DMS53 treated with DMSO at 0.1 percent for 48 hours (cell line): Measurements from ENCODE around the gene CCDC87.
"Not testable (repeated sequence)": the region's sequence is repeated elsewhere in the genome, so short reads cannot be mapped to it uniquely, and the experiment has no call there.

Experiments
- DNase-seq: peaks from one replicate; lab custom pipeline; 2025; ENCODE audit not compliant: unreplicated experiment; lab: John Stamatoyannopoulos, UW

Gene CCDC87

GRCh38 chr11:66582565-66583147, 10.2 kb downstream of the CCDC87 start:
- not testable (repeated sequence) for DNase-seq

- no peak for DNase-seq
These were observed 11.6 kb downstream of the CCDC87 start for GRCh38 chr11:66581261-66581660.

GRCh38 chr11:66580803-66581202, 12.1 kb downstream of the CCDC87 start:
- DNase-seq: no peak

- peak; percentile 15 for DNase-seq
These were observed 13.8 kb downstream of the CCDC87 start for GRCh38 chr11:66579017-66579606.

- no peak for DNase-seq
These were observed 22.0 kb downstream of the CCDC87 start for GRCh38 chr11:66570850-66571180.

- no peak for DNase-seq
These were observed 22.6 kb downstream of the CCDC87 start for GRCh38 chr11:66570079-66570849.

GRCh38 chr11:66569076-66569475, 23.8 kb downstream of the CCDC87 start:
- no peak for DNase-seq

GRCh38 chr11:66568124-66568916, 24.5 kb downstream of the CCDC87 start, which contains the start of gene CTSF:
CTSF (minus strand) TSS chr11:66568606; CDS start chr11:66568486, 120 bp downstream.
- peak; percentile 90 for DNase-seq

GRCh38 chr11:66567787-66568123, 25.1 kb downstream of the CCDC87 start:
- no peak for DNase-seq

GRCh38 chr11:66566221-66566620, 26.6 kb downstream of the CCDC87 start:
- DNase-seq: no peak

- no peak for DNase-seq
These were observed 27.9 kb downstream of the CCDC87 start for GRCh38 chr11:66564984-66565383.

- DNase-seq: no peak
These were observed 28.3 kb downstream of the CCDC87 start for GRCh38 chr11:66564538-66564937.

- no peak for DNase-seq
These were observed 29.0 kb downstream of the CCDC87 start for GRCh38 chr11:66563832-66564231.

GRCh38 chr11:66562907-66563583, 29.8 kb downstream of the CCDC87 start:
- no peak for DNase-seq

GRCh38 chr11:66562275-66562674, 30.6 kb downstream of the CCDC87 start:
- no peak for DNase-seq

- DNase-seq: no peak
These were observed 31.0 kb downstream of the CCDC87 start for GRCh38 chr11:66561975-66562248.

- DNase-seq: no peak
These were observed 31.5 kb downstream of the CCDC87 start for GRCh38 chr11:66561178-66561974.

GRCh38 chr11:66559866-66560676, 32.8 kb downstream of the CCDC87 start:
- no peak for DNase-seq

GRCh38 chr11:66559142-66559865, 33.6 kb downstream of the CCDC87 start:
- peak; percentile 39 for DNase-seq
